Endothelial cell (in vitro differentiated cells): Measurements from ENCODE around the gene SYT3. TPM values are rescaled to one million over a fixed set of nuclear protein-coding genes. Genes with fewer than 3 reads are reported as not detected.
A peak's percentile ranks its signal among the peaks of the same experiment; 100 is the strongest.

Experiments
- DNase-seq: peaks from one replicate; pipeline ENCODE4 v3.0.0; 2021; ENCODE audit warnings: low spot score
- H3K27ac Mint-ChIP-seq: one replicate; pipeline ENCODE4 v1.8.0; 2021; ENCODE audit warnings: mixed read lengths, inconsistent platforms; ENCODE audit not compliant: unreplicated experiment
- H3K27me3 Mint-ChIP-seq: one replicate; pipeline ENCODE4 v1.8.0; 2021; ENCODE audit warnings: mild to moderate bottlenecking, moderate library complexity, mixed read lengths, inconsistent platforms; ENCODE audit not compliant: unreplicated experiment
- H3K36me3 Mint-ChIP-seq: one replicate; pipeline ENCODE4 v1.8.0; 2021; ENCODE audit warnings: mild to moderate bottlenecking, low read depth, mixed read lengths, inconsistent platforms; ENCODE audit not compliant: unreplicated experiment
- H3K4me1 Mint-ChIP-seq: one replicate; pipeline ENCODE4 v1.8.0; 2021; ENCODE audit warnings: mild to moderate bottlenecking, mixed read lengths, inconsistent platforms; ENCODE audit not compliant: unreplicated experiment
- H3K4me3 Mint-ChIP-seq: one replicate; pipeline ENCODE4 v1.8.0; 2021; ENCODE audit warnings: mild to moderate bottlenecking, mixed read lengths, inconsistent platforms; ENCODE audit not compliant: unreplicated experiment
- H3K9me3 Mint-ChIP-seq: one replicate; pipeline ENCODE4 v1.8.0; 2021; ENCODE audit warnings: mixed read lengths, inconsistent platforms; ENCODE audit not compliant: unreplicated experiment
- CTCF ChIP-seq: fragments of 200-600 bp; sonication (generic); IDR thresholded peaks from one replicate; pipeline ENCODE4 v1.5.0; 2021; ENCODE audit warnings: antibody characterized with exemption; ENCODE audit not compliant: unreplicated experiment
- total RNA-seq: library from RNA; stranded (reverse); fragmentation: NEBNext Ultra II Directional; extraction: Animal tissue kit (Norgen Biotek cat#: 25700); gene quantifications from one replicate; pipeline ENCODE4 v1.2.1, GENCODE V29; 2021; ENCODE audit not compliant: unreplicated experiment

The SYT3 gene
- total RNA-seq, 1 donor from 2014 or later: 0.15 TPM

- no peak overlapping the region for H3K27ac Mint-ChIP-seq
- H3K4me3 Mint-ChIP-seq: no peak overlapping the region
- H3K9me3 Mint-ChIP-seq: peaks cover 16% of the 10 kb centered on the region
- peaks cover 14% of the 10 kb centered on the region for H3K36me3 Mint-ChIP-seq
- H3K27me3 Mint-ChIP-seq: peaks cover 14% of the 10 kb centered on the region
- H3K4me1 Mint-ChIP-seq: no peaks in the 10 kb centered on the region
- DNase-seq: no peak
- TF ChIP-seq CTCF: peak; percentile 85
Observed at GRCh38 chr19:50669302-50670101, 29.8 kb upstream of the SYT3 start.

GRCh38 chr19:50668879-50669278 is 29.2 kb upstream of the SYT3 start:
- no peaks in the 10 kb centered on the region for H3K4me1 Mint-ChIP-seq
- peaks cover 14% of the 10 kb centered on the region for H3K36me3 Mint-ChIP-seq
- H3K27me3 Mint-ChIP-seq: peaks cover 18% of the 10 kb centered on the region
- H3K27ac Mint-ChIP-seq: no peak overlapping the region
- H3K9me3 Mint-ChIP-seq: peaks cover 22% of the 10 kb centered on the region
- no peak overlapping the region for H3K4me3 Mint-ChIP-seq
- no peak for DNase-seq
- no peak for TF ChIP-seq CTCF

GRCh38 chr19:50668416-50668815 is 28.7 kb upstream of the SYT3 start:
- Mint-ChIP-seq H3K9me3 (peaks cover 23% of the 10 kb centered on the region), H3K4me1 (no peaks in the 10 kb centered on the region), H3K27me3 (peaks cover 19% of the 10 kb centered on the region)

GRCh38 chr19:50667759-50668231 is 28.1 kb upstream of the SYT3 start:
- TF ChIP-seq CTCF: no peak
- no peak for DNase-seq
- no peaks in the 10 kb centered on the region for H3K4me1 Mint-ChIP-seq
- H3K9me3 Mint-ChIP-seq: peaks cover 29% of the 10 kb centered on the region
- H3K27ac Mint-ChIP-seq: no peak overlapping the region
- H3K4me3 Mint-ChIP-seq: no peak overlapping the region
- H3K27me3 Mint-ChIP-seq: peaks cover 22% of the 10 kb centered on the region
- H3K36me3 Mint-ChIP-seq: peaks cover 18% of the 10 kb centered on the region

More at GRCh38 chr19:50668416-50668815, 28.7 kb upstream of the SYT3 start:
- DNase-seq: no peak
- TF ChIP-seq CTCF: no peak
- H3K4me3 Mint-ChIP-seq: no peak overlapping the region
- H3K36me3 Mint-ChIP-seq: peaks cover 16% of the 10 kb centered on the region
- H3K27ac Mint-ChIP-seq: no peak overlapping the region

GRCh38 chr19:50667177-50667758 is 27.6 kb upstream of the SYT3 start:
- Mint-ChIP-seq H3K4me3 (no peak overlapping the region), H3K9me3 (peaks cover 32% of the 10 kb centered on the region), H3K36me3 (peaks cover 18% of the 10 kb centered on the region), H3K4me1 (no peaks in the 10 kb centered on the region), H3K27me3 (peaks cover 25% of the 10 kb centered on the region), H3K27ac (no peak overlapping the region)
- no peak for DNase-seq
- TF ChIP-seq CTCF: no peak
